HepG2 (cell line): ENCODE results near the gene ATP13A3. TPM values are rescaled to one million over a fixed set of nuclear protein-coding genes. Genes with fewer than 3 reads are reported as not detected.

Source experiments
- ATAC-seq: fragments of 200-7000 bp; cut with Tn5 transposase; 3 replicates; pipeline ENCODE4 v1.9.1; 2020; ENCODE audit warnings: mild to moderate bottlenecking, moderate library complexity
- BruUV-seq: library from RNA; stranded (reverse); fragments of 400-500 nt; replicated peaks from 2 replicates; lab custom pipeline; 2021; lab: Mats Ljungman, UMichigan
- CTCF ChIA-PET: fragments of 300-600 bp; formaldehyde crosslinking; extraction: SDS; loops from one replicate; lab custom pipeline; 2021; ENCODE audit warnings: low total read pairs, inconsistent platforms, low intra/inter-chr PET ratio; lab: Yijun Ruan, JAX
- POLR2A ChIA-PET: fragments of 350-600 bp; sonication (Branson Sonifier 250); formaldehyde crosslinking; loops from one replicate; lab custom pipeline; 2020; ENCODE audit warnings: antibody characterized with exemption, inconsistent platforms; lab: Yijun Ruan, JAX
- DNase-seq: peaks from one replicate; pipeline ENCODE4 v3.0.0-alpha.2; 2015; ENCODE audit warnings: low spot score
- FAIRE-seq: peaks from 3 replicates; lab custom pipeline; 2011; peaks lifted over from hg19 to GRCh38; lab: Jason Lieb, UNC
- H2AFZ ChIP-seq: one replicate; pipeline ENCODE4 v1.6.1; 2011; ENCODE audit warnings: low read length, inconsistent platforms
- H3K27ac ChIP-seq: fragments of 300-600 bp; 3 replicates; pipeline ENCODE4 v1.8.0; 2011; ENCODE audit warnings: mixed run types, mild to moderate bottlenecking, mixed read lengths, low read length, inconsistent platforms; ENCODE audit not compliant: insufficient read depth; ENCODE audit errors: extremely low read length
- H3K27me3 ChIP-seq, 2 experiments: fragments of 200-600 bp in 1 of 2; 2 replicates in 1 of 2; 3 replicates in 1 of 2; pipeline versions ENCODE4 v1.6.0 to v1.8.0; 2011; ENCODE audit warnings: low read length in 2 of 2, mild to moderate bottlenecking in 2 of 2, moderate library complexity in 2 of 2, inconsistent platforms in 1 of 2; ENCODE audit not compliant: insufficient read depth in 2 of 2, control insufficient read depth in 1 of 2
- H3K36me3 ChIP-seq, 2 experiments: fragments of 200-600 bp in 1 of 2; replicated peaks in 1 of 2; 2 replicates in 1 of 2; 3 replicates in 1 of 2; pipeline versions ENCODE4 v1.5.1 to v1.8.0; 2011; ENCODE audit warnings: low read length in 2 of 2, inconsistent platforms in 1 of 2; ENCODE audit not compliant: insufficient read depth in 2 of 2, control insufficient read depth in 1 of 2
- H3K4me1 ChIP-seq: 2 replicates; pipeline ENCODE4 v1.5.1; 2012; ENCODE audit warnings: low read length, inconsistent platforms; ENCODE audit not compliant: insufficient read depth
- H3K4me2 ChIP-seq: 2 replicates; pipeline ENCODE4 v1.6.0; 2011; ENCODE audit warnings: low read depth, low read length, inconsistent platforms
- H3K4me3 ChIP-seq, 3 experiments: fragments of 200-600 bp in 1 of 3; sonication (generic), shearing (Covaris generic) in 1 of 3; replicated peaks in 1 of 3; 2 replicates each; pipeline ENCODE4 v1.5.1; 2011 to 2016; ENCODE audit warnings: low read length in 3 of 3, inconsistent platforms in 2 of 3, low read depth in 2 of 3, mild to moderate bottlenecking in 2 of 3, control low read depth in 1 of 3, mixed read lengths in 1 of 3; ENCODE audit not compliant: insufficient read depth in 1 of 3
- H3K79me2 ChIP-seq: one replicate; pipeline ENCODE4 v1.6.1; 2011; ENCODE audit warnings: low read length, inconsistent platforms; ENCODE audit not compliant: insufficient read depth
- H3K9ac ChIP-seq: 2 replicates; pipeline ENCODE4 v1.6.0; 2011; ENCODE audit warnings: mild to moderate bottlenecking, low read depth, low read length, inconsistent platforms; ENCODE audit not compliant: insufficient read depth
- H3K9me3 ChIP-seq: 2 replicates; pipeline ENCODE4 v1.5.1; 2012; ENCODE audit warnings: mild to moderate bottlenecking, low read length
- H4K20me1 ChIP-seq: 2 replicates; pipeline ENCODE4 v1.6.0; 2011; ENCODE audit warnings: inconsistent platforms, mild to moderate bottlenecking, low read length, moderate library complexity; ENCODE audit not compliant: insufficient read depth
- CEBPG ChIP-seq: IDR thresholded peaks from 2 replicates; pipeline ENCODE4 v1.6.1; 2016
- DNMT1 ChIP-seq: sonication (generic); formaldehyde crosslinking; IDR thresholded peaks from 2 replicates; pipeline ENCODE4 v1.5.1; 2020; ENCODE audit warnings: mild to moderate bottlenecking, missing genetic modification reagents
- FOXJ3 ChIP-seq: sonication (generic); formaldehyde crosslinking; IDR thresholded peaks from 2 replicates; pipeline ENCODE4 v1.4.0; 2020; ENCODE audit warnings: missing genetic modification reagents, mild to moderate bottlenecking, borderline replicate concordance
- GATAD1 ChIP-seq: IDR thresholded peaks from 2 replicates; pipeline ENCODE4 v1.6.1; 2016; ENCODE audit warnings: missing genetic modification reagents, missing compliant biosample characterization
- GMEB1 ChIP-seq: sonication (generic); formaldehyde crosslinking; IDR thresholded peaks from 2 replicates; pipeline ENCODE4 v1.5.1; 2020; ENCODE audit warnings: missing genetic modification reagents, mild to moderate bottlenecking, borderline replicate concordance
- PAWR ChIP-seq: sonication (generic); formaldehyde crosslinking; IDR thresholded peaks from 2 replicates; pipeline ENCODE4 v1.4.0; 2020; ENCODE audit warnings: missing genetic modification reagents, mild to moderate bottlenecking, borderline replicate concordance
- RNF219 ChIP-seq: sonication (generic); formaldehyde crosslinking; IDR thresholded peaks from 2 replicates; pipeline ENCODE4 v1.5.0; 2020; ENCODE audit warnings: mild to moderate bottlenecking, missing genetic modification reagents
- TFDP1 ChIP-seq: IDR thresholded peaks from 2 replicates; pipeline ENCODE4 v1.6.1; 2016; ENCODE audit warnings: missing compliant biosample characterization, missing genetic modification reagents, borderline replicate concordance
- ZNF20 ChIP-seq: sonication (generic); formaldehyde crosslinking; IDR thresholded peaks from 2 replicates; pipeline ENCODE4 v1.4.0; 2020; ENCODE audit warnings: mild to moderate bottlenecking, moderate library complexity, missing genetic modification reagents
- ZNF292 ChIP-seq: sonication (generic); formaldehyde crosslinking; IDR thresholded peaks from 2 replicates; pipeline ENCODE4 v1.8.1; 2022; ENCODE audit warnings: mild to moderate bottlenecking, low read depth, missing genetic modification reagents, borderline replicate concordance
- ZNF512B ChIP-seq: sonication (generic); formaldehyde crosslinking; IDR thresholded peaks from 2 replicates; pipeline ENCODE4 v1.5.1; 2020; ENCODE audit warnings: missing genetic modification reagents, mild to moderate bottlenecking, borderline replicate concordance
- ZNF562 ChIP-seq: sonication (generic); formaldehyde crosslinking; IDR thresholded peaks from 2 replicates; pipeline ENCODE4 v1.8.0; 2022; ENCODE audit warnings: missing genetic modification reagents, borderline replicate concordance
- ZNF598 ChIP-seq: sonication (generic); formaldehyde crosslinking; IDR thresholded peaks from 2 replicates; pipeline ENCODE4 v1.5.1; 2020; ENCODE audit warnings: mild to moderate bottlenecking, missing genetic modification reagents, borderline replicate concordance
- WGBS: methylation state at CpG from one replicate; pipeline ENCODE4 v1.1.6; 2017; ENCODE audit warnings: low lambda C conversion rate; 5-methylcytosine and 5-hydroxymethylcytosine counted together
- in situ Hi-C: cut with HindIII; loops from 2 replicates; pipeline ENCODE4 v1.10.0; 2017; ENCODE audit warnings: low pct_unique_long_range_greater_than_20kb; ENCODE audit not compliant: extremely low pct_ligation_motif_present
- intact Hi-C: fragments of 100-400 bp; cut with micrococcal nuclease; formaldehyde crosslinking; loops from one replicate; pipeline ENCODE4 v1.10.0; 2022; ENCODE audit not compliant: unreplicated experiment
- polyA plus RNA-seq, 8 experiments: library from polyadenylated mRNA; depleted of rRNA in 3 of 8; stranded (reverse) in 7 of 8; unstranded in 1 of 8; fragments of >200 nt; fragmentation: Illumina TruSeq in 4 of 8; extraction: Trizol in 4 of 8; gene quantifications; 2 replicates each; pipeline versions ENCODE4 v1.2.1 to v1.2.3, GENCODE V29; 2011 to 2016; ENCODE audit warnings: low read depth in 4 of 8, missing spikeins in 1 of 8, mixed read lengths in 1 of 8; ENCODE audit not compliant: insufficient read depth in 1 of 8
- total RNA-seq, 5 experiments: library from RNA; depleted of rRNA; stranded (reverse); fragments of >200 nt; fragmentation: Illumina TruSeq; extraction: Trizol; gene quantifications; 2 replicates each; pipeline ENCODE4 v1.2.3, GENCODE V29; 2016; ENCODE audit warnings: low read depth in 1 of 5

The ATP13A3 gene
- total and polyA plus RNA-seq, 2 of the 13 experiments (the other 11 are each of a cell fraction or from before 2014, with no cell fraction given) = 44.9 to 80.8 TPM

- Histone ChIP-seq H3K4me3 (no peak overlapping the region), H3K9me3 (no peaks in the 10 kb centered on the region), H3K4me1 (peaks cover 25% of the 10 kb centered on the region), H3K9ac (no peak overlapping the region), H3K27me3 (no peaks in the 10 kb centered on the region), H3K4me2 (no peak overlapping the region), H3K36me3 (no peaks in the 10 kb centered on the region), H4K20me1 (no peaks in the 10 kb centered on the region), H2AFZ (no peak overlapping the region), H3K27ac (no peak overlapping the region), H3K79me2 (no peaks in the 10 kb centered on the region)
- in situ Hi-C loops (no loop called here), intact Hi-C loops (no loop called here)
- 86% methylated on average over 4 of the region's 4 CpGs for WGBS
- no peak for DNase-seq
- POLR2A ChIA-PET = no interaction called here
- CTCF ChIA-PET = no interaction called here
- ATAC-seq = no peak
- FAIRE-seq = peak; percentile 34
- BruUV-seq = no TSS peak
- TF ChIP-seq FOXJ3 (CRISPR knock-in tag) (no peak), PAWR (CRISPR knock-in tag) (no peak), GATAD1 (CRISPR knock-in tag) (no peak), RNF219 (no peak), CEBPG (CRISPR knock-in tag) (no peak), ZNF20 (CRISPR knock-in tag) (no peak), ZNF562 (CRISPR knock-in tag) (no peak), ZNF292 (CRISPR knock-in tag) (no peak), ZNF598 (CRISPR knock-in tag) (no peak), ZNF512B (no peak), DNMT1 (CRISPR knock-in tag) (no peak), GMEB1 (no peak), TFDP1 (CRISPR knock-in tag) (no peak)
Observed at GRCh38 chr3:194526164-194526563, 39.4 kb upstream of the ATP13A3 start.
